Subcutaneous abdominal adipose tissue (tissue), 5 donors: ENCODE measurements around the gene SULT1A3.
A peak's percentile ranks its signal among the peaks of the same experiment; 100 is the strongest.
"Not testable (repeated sequence)": the region's sequence is repeated elsewhere in the genome, so short reads cannot be mapped to it uniquely, and the experiment has no call there.

Experiments
- H3K27ac ChIP-seq: one replicate; pipeline ENCODE4 v1.7.0; 2013; ENCODE audit warnings: low read depth, mild to moderate bottlenecking, inconsistent platforms, low read length, moderate library complexity
- H3K27me3 ChIP-seq, 5 donors: one replicate each; pipeline ENCODE4 v1.7.0; 2013; ENCODE audit warnings: low read length in 5 of 5, inconsistent platforms in 1 of 5; ENCODE audit not compliant: control insufficient read depth in 5 of 5, insufficient read depth in 4 of 5
- H3K36me3 ChIP-seq, 5 donors: one replicate each; pipeline ENCODE4 v1.7.0; 2013; ENCODE audit warnings: low read length in 5 of 5; ENCODE audit not compliant: control insufficient read depth in 5 of 5, insufficient read depth in 5 of 5
- H3K4me1 ChIP-seq, 5 donors: one replicate each; pipeline ENCODE4 v1.7.0; 2013; ENCODE audit warnings: low read length in 5 of 5, mild to moderate bottlenecking in 3 of 5, moderate library complexity in 1 of 5; ENCODE audit not compliant: control insufficient read depth in 5 of 5, insufficient read depth in 5 of 5
- H3K4me3 ChIP-seq, 5 donors: one replicate each; pipeline ENCODE4 v1.7.0; 2013; ENCODE audit warnings: low read length in 5 of 5, low read depth in 1 of 5
- H3K9ac ChIP-seq, 5 donors: one replicate each; pipeline ENCODE4 v1.7.0; 2013; ENCODE audit warnings: low read length in 5 of 5, mild to moderate bottlenecking in 4 of 5, moderate library complexity in 3 of 5
- H3K9me3 ChIP-seq, 5 donors: one replicate each; pipeline ENCODE4 v1.7.0; 2013; ENCODE audit warnings: low read length in 5 of 5; ENCODE audit not compliant: control insufficient read depth in 5 of 5
- donor health status: healthy.
- donor health status: healthy.
- donor health status: healthy.
- donor health status: healthy.
- donor health status: healthy.

Gene SULT1A3

GRCh38 chr16:30173054-30173453 is 26.0 kb upstream of the SULT1A3 start:
- H3K4me1 ChIP-seq = no peaks in the 10 kb centered on the region
- H3K27ac ChIP-seq = no peak overlapping the region
- H3K9ac ChIP-seq = no peak overlapping the region
- H3K4me3 ChIP-seq = no peak overlapping the region
- no peaks in the 10 kb centered on the region for H3K27me3 ChIP-seq
- H3K9me3 ChIP-seq = no peaks in the 10 kb centered on the region
- no peaks in the 10 kb centered on the region for H3K36me3 ChIP-seq

GRCh38 chr16:30176876-30177275 is 22.2 kb upstream of the SULT1A3 start:
- not testable (repeated sequence) for H3K4me1 ChIP-seq, H3K36me3 ChIP-seq, H3K4me3 ChIP-seq, H3K9me3 ChIP-seq, H3K27me3 ChIP-seq, H3K9ac ChIP-seq, H3K27ac ChIP-seq

GRCh38 chr16:30179195-30179594 is 19.9 kb upstream of the SULT1A3 start:
- H3K27ac ChIP-seq = no peak overlapping the region
- no peak overlapping the region for H3K4me3 ChIP-seq

GRCh38 chr16:30179931-30180330 is 19.1 kb upstream of the SULT1A3 start:
- Histone ChIP-seq H3K27me3 (no peaks in the 10 kb centered on the region), H3K9me3 (no peaks in the 10 kb centered on the region), H3K4me3 (no peak overlapping the region), H3K9ac (no peak overlapping the region), H3K27ac (no peak overlapping the region), H3K4me1 (peaks cover 0 to 21% (median 15%) of the 10 kb centered on the region in 5 donors), H3K36me3 (no peaks in the 10 kb centered on the region)

More at GRCh38 chr16:30179195-30179594, 19.9 kb upstream of the SULT1A3 start:
- Histone ChIP-seq H3K9ac (no peak overlapping the region), H3K27me3 (no peaks in the 10 kb centered on the region), H3K36me3 (no peaks in the 10 kb centered on the region), H3K4me1 (peaks cover 0 to 13% (median 11%) of the 10 kb centered on the region in 5 donors), H3K9me3 (no peaks in the 10 kb centered on the region)

GRCh38 chr16:30180741-30181140 is 18.3 kb upstream of the SULT1A3 start:
- H3K9ac ChIP-seq = no peak overlapping the region
- H3K9me3 ChIP-seq = no peaks in the 10 kb centered on the region
- no peaks in the 10 kb centered on the region for H3K36me3 ChIP-seq
- no peaks in the 10 kb centered on the region for H3K27me3 ChIP-seq
- no peak overlapping the region for H3K27ac ChIP-seq
- peaks cover 0 to 29% (median 17%) of the 10 kb centered on the region in 5 donors for H3K4me1 ChIP-seq
- H3K4me3 ChIP-seq = no peak overlapping the region

- Histone ChIP-seq H3K9ac (peak within 1 kb of the TSS in 4 of 5 donors; percentile 13 to 82 (median 72)), H3K27ac (no peak within 1 kb of the TSS), H3K36me3 (peaks cover 0 to 3% (median 0%) of the 10 kb centered on the region in 5 donors), H3K4me3 (peak within 1 kb of the TSS; percentile 57 to 74 (median 70)), H3K9me3 (no peaks in the 10 kb centered on the region), H3K27me3 (no peaks in the 10 kb centered on the region), H3K4me1 (peaks cover 0 to 47% (median 29%) of the 10 kb centered on the region in 5 donors)
These were observed 15.6 kb upstream of the SULT1A3 start, which contains the start of gene CORO1A for GRCh38 chr16:30183233-30184095. TSS of gene CORO1A (plus strand) at chr16:30183602. CDS start at chr16:30185210, 1,608 bp downstream.

- no peak overlapping the region for H3K27ac ChIP-seq
- H3K4me3 ChIP-seq = peak overlapping the region; percentile 33 to 74 (median 33)
- H3K4me1 ChIP-seq = peaks cover 0 to 47% (median 29%) of the 10 kb centered on the region in 5 donors
- H3K9ac ChIP-seq = peak overlapping the region in 2 of 5 donors; percentile 48 to 69
- H3K27me3 ChIP-seq = no peaks in the 10 kb centered on the region
- H3K9me3 ChIP-seq = no peaks in the 10 kb centered on the region
- H3K36me3 ChIP-seq = peaks cover 0 to 3% (median 0%) of the 10 kb centered on the region in 5 donors
These were observed 14.8 kb upstream of the SULT1A3 start for GRCh38 chr16:30184096-30184890.

GRCh38 chr16:30184891-30185682 is 14.0 kb upstream of the SULT1A3 start:
- peak overlapping the region in 4 of 5 donors; percentile 33 to 74 (median 53) for H3K4me3 ChIP-seq
- no peak overlapping the region for H3K27ac ChIP-seq
- peak overlapping the region in 1 of 5 donors; percentile 28 for H3K9ac ChIP-seq
- H3K36me3 ChIP-seq = peaks cover 0 to 3% (median 0%) of the 10 kb centered on the region in 5 donors
- H3K9me3 ChIP-seq = no peaks in the 10 kb centered on the region
- peaks cover 0 to 47% (median 29%) of the 10 kb centered on the region in 5 donors for H3K4me1 ChIP-seq
- H3K27me3 ChIP-seq = no peaks in the 10 kb centered on the region

GRCh38 chr16:30185683-30186421 is 13.2 kb upstream of the SULT1A3 start:
- H3K9ac ChIP-seq = no peak overlapping the region
- H3K27me3 ChIP-seq = no peaks in the 10 kb centered on the region
- no peak overlapping the region for H3K27ac ChIP-seq
- peaks cover 0 to 47% (median 29%) of the 10 kb centered on the region in 5 donors for H3K4me1 ChIP-seq
- peak overlapping the region in 2 of 5 donors; percentile 73 to 74 for H3K4me3 ChIP-seq
- no peaks in the 10 kb centered on the region for H3K9me3 ChIP-seq
- H3K36me3 ChIP-seq = peaks cover 0 to 3% (median 0%) of the 10 kb centered on the region in 5 donors
